ENCODE data around the gene TNFAIP8L1.

GRCh38 chr19:4618019-4618418, 21.3 kb upstream of the TNFAIP8L1 start:
- TF ChIP-seq CTCF (IDR thresholded peaks at IDR 0.05 in 8 of 11, conservative IDR thresholded peaks at IDR 0.05 in 3 of 11) (no peak), POLR2A (IDR thresholded peaks at IDR 0.05) (no peak)

Data from spleen (tissue), 7 donors.